Stimulated activated naive CD4-positive, alpha-beta T cell treated with Interleukin-2 at 50 U/mL for 16 hours (primary cell): ENCODE data around the gene POFUT1.
"Not testable (repeated sequence)": the region's sequence is repeated elsewhere in the genome, so short reads cannot be mapped to it uniquely, and the experiment has no call there.

ENCODE experiments used
- DNase-seq: peaks from one replicate; lab custom pipeline; 2025; lab: John Stamatoyannopoulos, UW

POFUT1 gene

GRCh38 chr20:32207626-32208498, at the start of gene POFUT1, which contains the start of gene PLAGL2:
TSS of gene POFUT1 (plus strand) at chr20:32207880. CDS start at chr20:32207942, 62 bp downstream.
TSS of gene PLAGL2 (minus strand) at chr20:32207743. CDS start at chr20:32202178, 5,565 bp downstream.
- peak; percentile 88 for DNase-seq

- no peak for DNase-seq
Measured at GRCh38 chr20:32158351-32158750, 49.3 kb upstream of the POFUT1 start.

GRCh38 chr20:32158943-32159660, 48.6 kb upstream of the POFUT1 start:
- no peak for DNase-seq

- DNase-seq, result no peak
Measured at GRCh38 chr20:32159766-32160221, 47.9 kb upstream of the POFUT1 start.

- no peak for DNase-seq
Measured at GRCh38 chr20:32160341-32160740, 47.3 kb upstream of the POFUT1 start.

- no peak for DNase-seq
Measured at GRCh38 chr20:32162351-32162750, 45.3 kb upstream of the POFUT1 start.

GRCh38 chr20:32163951-32164350, 43.7 kb upstream of the POFUT1 start:
- no peak for DNase-seq

GRCh38 chr20:32164984-32165735, 42.5 kb upstream of the POFUT1 start:
- no peak for DNase-seq

GRCh38 chr20:32165836-32166545, 41.7 kb upstream of the POFUT1 start:
- DNase-seq, result no peak

GRCh38 chr20:32167552-32167951, 40.1 kb upstream of the POFUT1 start:
- DNase-seq, result no peak

GRCh38 chr20:32168184-32168910, 39.3 kb upstream of the POFUT1 start:
- no peak for DNase-seq

GRCh38 chr20:32177696-32178095, 30.0 kb upstream of the POFUT1 start:
- not testable (repeated sequence) for DNase-seq

- DNase-seq, result no peak
Measured at GRCh38 chr20:32179515-32179914, 28.2 kb upstream of the POFUT1 start.

GRCh38 chr20:32179934-32180333, 27.7 kb upstream of the POFUT1 start:
- DNase-seq, result no peak

GRCh38 chr20:32181606-32182005, 26.1 kb upstream of the POFUT1 start:
- DNase-seq, result no peak

- DNase-seq, result no peak
Measured at GRCh38 chr20:32183947-32184635, 23.6 kb upstream of the POFUT1 start.

- DNase-seq, result no peak
Measured at GRCh38 chr20:32184961-32185603, 22.6 kb upstream of the POFUT1 start.

- DNase-seq, result no peak
Measured at GRCh38 chr20:32186506-32186905, 21.2 kb upstream of the POFUT1 start.

GRCh38 chr20:32188376-32189122, 19.1 kb upstream of the POFUT1 start:
- no peak for DNase-seq
